Colonic mucosa (tissue), 4 donors: ENCODE measurements around the gene SPCS2. TPM values are rescaled to one million over a fixed set of nuclear protein-coding genes. Genes with fewer than 3 reads are reported as not detected.
A peak's percentile ranks its signal among the peaks of the same experiment; 100 is the strongest.
"Not testable (repeated sequence)": the region's sequence is repeated elsewhere in the genome, so short reads cannot be mapped to it uniquely, and the experiment has no call there.

Experiments
- DNase-seq: peaks from one replicate; pipeline ENCODE4 v3.0.0-alpha.2; 2020
- H3K27ac ChIP-seq: fragments of 200-600 bp; one replicate; pipeline ENCODE4 v1.8.0; 2021
- H3K27me3 ChIP-seq: fragments of 200-600 bp; one replicate; pipeline ENCODE4 v1.8.0; 2021
- H3K36me3 ChIP-seq: fragments of 200-600 bp; one replicate; pipeline ENCODE4 v1.8.0; 2021
- H3K4me1 ChIP-seq: fragments of 200-600 bp; one replicate; pipeline ENCODE4 v1.8.0; 2021; ENCODE audit warnings: mild to moderate bottlenecking
- H3K4me3 ChIP-seq: fragments of 200-600 bp; one replicate; pipeline ENCODE4 v1.8.0; 2021
- H3K9ac ChIP-seq, 2 donors: one replicate each; pipeline ENCODE4 v1.7.0; 2013; ENCODE audit warnings: control low read depth in 2 of 2, low read depth in 2 of 2, low read length in 2 of 2
- H3K9me3 ChIP-seq: fragments of 200-600 bp; one replicate; pipeline ENCODE4 v1.8.0; 2021
- CTCF ChIP-seq: fragments of 200-600 bp; IDR thresholded peaks from one replicate; pipeline ENCODE4 v1.8.0; 2022; ENCODE audit warnings: antibody characterized with exemption, mild to moderate bottlenecking
- intact Hi-C: fragments of 100-400 bp; cut with DNase I; formaldehyde crosslinking; loops from one replicate; pipeline ENCODE4 v1.14.1; 2022
- total RNA-seq, 2 donors: library from RNA; stranded (reverse); fragmentation: NEBNext Ultra II Directional in 1 of 2; extraction: Animal tissue kit (Norgen Biotek cat#: 25700) in 1 of 2; gene quantifications; one replicate each; pipeline ENCODE4 v1.2.1, GENCODE V29; 2021
- donor health status: healthy.
- donor health status: DM: no; HTN: no; CAD: no.
- donor health status: DM: no; HTN: no; CAD: no.

Gene SPCS2
- total RNA-seq, 2 donors from 2014 or later = 147 to 180 TPM

GRCh38 chr11:75014129-75014528, 65.1 kb downstream of the SPCS2 start:
- no peak overlapping the region for H3K27ac ChIP-seq
- no peak overlapping the region for H3K4me3 ChIP-seq
- no peaks in the 10 kb centered on the region for H3K4me1 ChIP-seq
- H3K36me3 ChIP-seq = no peaks in the 10 kb centered on the region
- no peak for TF ChIP-seq CTCF
- intact Hi-C loops = no loop called here
- H3K9me3 ChIP-seq = no peaks in the 10 kb centered on the region
- no peaks in the 10 kb centered on the region for H3K27me3 ChIP-seq
- no peak overlapping the region for H3K9ac ChIP-seq
- no peak for DNase-seq

GRCh38 chr11:75019200-75019599, 70.1 kb downstream of the SPCS2 start:
- DNase-seq, H3K4me1 ChIP-seq, H3K27me3 ChIP-seq, H3K9ac ChIP-seq, intact Hi-C loops, H3K9me3 ChIP-seq, H3K4me3 ChIP-seq, H3K36me3 ChIP-seq, H3K27ac ChIP-seq: not testable (repeated sequence)

- not testable (repeated sequence) for DNase-seq
Observed at GRCh38 chr11:75020328-75020727, 71.3 kb downstream of the SPCS2 start.

GRCh38 chr11:75022296-75022695, 73.2 kb downstream of the SPCS2 start:
- H3K4me3 ChIP-seq = no peak overlapping the region
- H3K27ac ChIP-seq = no peak overlapping the region
- H3K9me3 ChIP-seq = no peaks in the 10 kb centered on the region
- intact Hi-C loops = loop anchor here (2.0 to 5.0 kb wide), 2 partner anchors 120 to 227 kb away; no protein-coding TSS in a partner anchor
- H3K27me3 ChIP-seq = no peaks in the 10 kb centered on the region
- TF ChIP-seq CTCF = no peak
- no peak overlapping the region for H3K9ac ChIP-seq
- DNase-seq = no peak
- H3K4me1 ChIP-seq = no peaks in the 10 kb centered on the region
- H3K36me3 ChIP-seq = no peaks in the 10 kb centered on the region

More at GRCh38 chr11:75020328-75020727, 71.3 kb downstream of the SPCS2 start:
- H3K27ac ChIP-seq, H3K4me3 ChIP-seq, H3K27me3 ChIP-seq, H3K9me3 ChIP-seq, H3K9ac ChIP-seq, H3K36me3 ChIP-seq, H3K4me1 ChIP-seq: not testable (repeated sequence)
- intact Hi-C loops = loop anchor here (5.0 kb wide), 1 partner anchor 122 kb away; no protein-coding TSS in a partner anchor

- no peaks in the 10 kb centered on the region for H3K4me1 ChIP-seq
- no peaks in the 10 kb centered on the region for H3K36me3 ChIP-seq
- TF ChIP-seq CTCF = peak; percentile 100
- H3K9me3 ChIP-seq = no peaks in the 10 kb centered on the region
- H3K4me3 ChIP-seq = no peak overlapping the region
- no peak overlapping the region for H3K27ac ChIP-seq
- intact Hi-C loops = loop anchor here (2.0 to 5.0 kb wide), 2 partner anchors 119 to 226 kb away; no protein-coding TSS in a partner anchor
- H3K9ac ChIP-seq = no peak overlapping the region
- H3K27me3 ChIP-seq = no peaks in the 10 kb centered on the region
- DNase-seq = peak; percentile 82
Observed at GRCh38 chr11:75022759-75023396, 73.8 kb downstream of the SPCS2 start.

- intact Hi-C loops = loop anchor here (2.0 to 5.0 kb wide), 2 partner anchors 119 to 225 kb away; no protein-coding TSS in a partner anchor
- Histone ChIP-seq H3K4me3 (no peak overlapping the region), H3K27ac (no peak overlapping the region), H3K36me3 (no peaks in the 10 kb centered on the region), H3K9ac (no peak overlapping the region), H3K4me1 (no peaks in the 10 kb centered on the region), H3K9me3 (no peaks in the 10 kb centered on the region), H3K27me3 (no peaks in the 10 kb centered on the region)
- no peak for TF ChIP-seq CTCF
- DNase-seq = no peak
Observed at GRCh38 chr11:75023446-75024067, 74.5 kb downstream of the SPCS2 start.
